Measurements from ENCODE around the gene TSPAN18. TPM values are rescaled to one million over a fixed set of nuclear protein-coding genes. Genes with fewer than 3 reads are reported as not detected.

TSPAN18 gene
- total RNA-seq, 1 donor from 2014 or later: 52.8 TPM

DNA sequence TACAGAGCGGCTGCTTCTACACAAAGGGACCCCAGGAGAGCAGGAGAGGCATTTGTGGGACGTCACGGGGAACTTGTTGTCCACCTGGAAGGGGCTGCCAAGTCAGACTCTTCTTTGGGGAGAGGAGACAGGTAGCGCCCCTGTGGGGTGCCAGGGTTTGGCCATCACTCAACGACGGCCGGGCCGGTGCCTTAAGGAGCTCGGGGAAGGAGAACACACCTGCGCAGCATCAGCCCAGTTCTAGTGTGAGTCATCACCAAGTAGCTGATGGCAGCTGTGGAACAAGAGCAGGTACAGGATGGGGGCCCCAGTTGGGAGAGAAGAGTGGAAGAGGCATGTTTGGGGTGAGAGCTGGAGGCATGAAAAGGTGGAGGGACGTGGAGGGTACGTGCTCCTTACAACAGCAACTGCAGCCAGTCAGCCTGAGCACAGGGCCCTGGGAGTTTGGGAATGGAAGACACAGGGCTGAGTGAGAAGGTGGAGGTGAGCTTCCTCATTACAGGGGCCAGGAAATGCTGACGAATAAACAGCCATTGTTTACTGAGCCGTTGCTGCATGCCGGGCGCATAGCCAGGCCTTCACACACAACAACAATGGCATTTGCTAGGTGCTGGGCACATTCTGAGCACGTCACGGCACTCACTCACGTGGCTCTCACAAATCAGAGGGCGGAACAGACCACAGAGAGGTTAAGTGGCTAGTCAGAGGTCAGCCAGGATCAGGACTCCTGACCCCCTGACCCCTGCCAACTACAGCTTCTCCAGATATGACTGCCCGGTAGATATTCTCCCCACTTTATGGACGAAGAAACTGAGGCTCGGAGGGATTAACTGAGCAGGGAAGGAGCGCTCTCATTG lies 253.0 kb downstream of the TSPAN18 start:
- Mint-ChIP-seq H3K4me3 (no peak overlapping the region), H3K27me3 (no peaks in the 10 kb centered on the region), H3K9me3 (no peaks in the 10 kb centered on the region), H3K4me1 (ENCODE audit: unreplicated experiment) (peaks cover 26% of the 10 kb centered on the region), H3K27ac (no peak overlapping the region), H3K36me3 (no peaks in the 10 kb centered on the region)
- TF ChIP-seq, protein P1, sequence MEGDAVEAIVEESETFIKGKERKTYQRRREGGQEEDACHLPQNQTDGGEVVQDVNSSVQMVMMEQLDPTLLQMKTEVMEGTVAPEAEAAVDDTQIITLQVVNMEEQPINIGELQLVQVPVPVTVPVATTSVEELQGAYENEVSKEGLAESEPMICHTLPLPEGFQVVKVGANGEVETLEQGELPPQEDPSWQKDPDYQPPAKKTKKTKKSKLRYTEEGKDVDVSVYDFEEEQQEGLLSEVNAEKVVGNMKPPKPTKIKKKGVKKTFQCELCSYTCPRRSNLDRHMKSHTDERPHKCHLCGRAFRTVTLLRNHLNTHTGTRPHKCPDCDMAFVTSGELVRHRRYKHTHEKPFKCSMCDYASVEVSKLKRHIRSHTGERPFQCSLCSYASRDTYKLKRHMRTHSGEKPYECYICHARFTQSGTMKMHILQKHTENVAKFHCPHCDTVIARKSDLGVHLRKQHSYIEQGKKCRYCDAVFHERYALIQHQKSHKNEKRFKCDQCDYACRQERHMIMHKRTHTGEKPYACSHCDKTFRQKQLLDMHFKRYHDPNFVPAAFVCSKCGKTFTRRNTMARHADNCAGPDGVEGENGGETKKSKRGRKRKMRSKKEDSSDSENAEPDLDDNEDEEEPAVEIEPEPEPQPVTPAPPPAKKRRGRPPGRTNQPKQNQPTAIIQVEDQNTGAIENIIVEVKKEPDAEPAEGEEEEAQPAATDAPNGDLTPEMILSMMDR (conservative IDR thresholded peaks at IDR 0.05): no peak
- DNase-seq (ENCODE audit: extremely low spot score, unreplicated experiment): no peak

DNA sequence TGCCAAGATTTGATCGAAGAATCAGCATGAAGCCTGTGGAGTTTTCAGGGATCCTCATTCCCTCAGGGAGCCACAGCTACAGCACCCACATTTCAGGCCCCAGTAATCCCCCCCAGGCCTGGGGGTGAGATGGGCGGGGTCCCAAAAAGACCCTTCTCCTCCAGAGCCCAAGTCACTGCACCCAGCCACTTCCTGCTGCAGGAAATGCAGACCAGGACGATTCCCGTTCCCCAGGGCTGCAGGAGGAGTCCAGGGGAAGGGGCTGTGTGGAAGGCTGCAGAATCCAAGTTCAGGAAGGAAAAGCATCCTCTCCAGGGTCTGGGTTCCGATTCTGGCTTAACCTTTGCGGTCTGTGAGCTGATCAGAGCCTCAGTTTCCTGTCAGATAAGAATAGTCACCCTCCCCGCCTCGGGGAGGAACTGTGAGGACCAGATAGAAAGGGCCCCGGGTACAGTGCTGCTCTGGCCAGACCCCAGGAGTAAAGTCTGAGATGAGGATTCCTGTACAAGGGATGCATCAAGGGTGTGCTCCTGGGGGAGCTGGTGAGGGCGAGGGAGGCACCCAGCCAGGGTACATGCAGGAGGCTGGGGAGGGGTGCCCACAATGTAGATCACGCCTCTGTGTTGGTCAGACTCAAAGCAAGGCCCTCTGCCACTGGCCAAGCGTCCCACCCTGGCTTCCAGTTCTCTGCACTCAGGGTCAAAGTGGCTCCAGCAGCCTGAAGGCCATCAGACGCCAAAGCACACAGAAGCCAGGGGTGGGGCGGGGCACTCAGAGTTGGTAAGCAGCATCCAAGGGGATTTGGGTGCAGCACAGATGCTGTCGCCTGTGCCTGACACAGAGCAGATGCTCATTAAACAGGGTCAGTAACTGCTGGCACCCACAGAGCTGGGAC lies 254.0 kb downstream of the TSPAN18 start:
- TF ChIP-seq, protein P1 (conservative IDR thresholded peaks at IDR 0.05): no peak
- peaks cover 4% of the 10 kb centered on the region for H3K27me3 Mint-ChIP-seq
- no peaks in the 10 kb centered on the region for H3K36me3 Mint-ChIP-seq
- no peak overlapping the region for H3K4me3 Mint-ChIP-seq
- no peaks in the 10 kb centered on the region for H3K9me3 Mint-ChIP-seq
- no peak for DNase-seq (ENCODE audit: extremely low spot score, unreplicated experiment)
- peaks cover 26% of the 10 kb centered on the region for H3K4me1 Mint-ChIP-seq (ENCODE audit: unreplicated experiment)
- H3K27ac Mint-ChIP-seq: no peak overlapping the region

Other genes starting within 250 kb of the TSPAN18 start
- gene CD82, start 161.3 kb upstream of the TSPAN18 start, total RNA-seq (ENCODE audit: low replicate concordance): 80.3 and 82.1 TPM in 2 replicates
- gene TP53I11, start 223.9 kb downstream of the TSPAN18 start, total RNA-seq (ENCODE audit: low replicate concordance): 38.2 and 72.4 TPM in 2 replicates

Measured in type B pancreatic cell (in vitro differentiated cells).